ENCODE measurements around the gene ADGRE2. TPM values are rescaled to one million over a fixed set of nuclear protein-coding genes. Genes with fewer than 3 reads are reported as not detected.
"Not testable (repeated sequence)": the region's sequence is repeated elsewhere in the genome, so short reads cannot be mapped to it uniquely, and the experiment has no call there.

Gene ADGRE2
- total and polyA plus RNA-seq, 12 donors: 0.11 to 47.9 (median 5.9) TPM

- Histone ChIP-seq H3K36me3 (replicated peaks in 1 of 2) (no peaks in the 10 kb centered on the region), H3K9me3 (replicated peaks in 1 of 3) (no peaks in the 10 kb centered on the region), H3K4me1 (replicated peaks in 1 of 2) (no peaks in the 10 kb centered on the region), H3K27me3 (no peaks in the 10 kb centered on the region), H3K4me3 (no peak overlapping the region), H3K27ac (no peak overlapping the region)
- DNase-seq: peak in 1 of 7 donors; percentile 9
- TF ChIP-seq POLR2A (IDR thresholded peaks at IDR 0.05): no peak
- TF ChIP-seq CTCF (IDR thresholded peaks at IDR 0.05): no peak
- intact Hi-C loops (cut with DNase I): loop anchor here (10.0 kb wide), 1 partner anchor 374 kb away; no protein-coding TSS in a partner anchor
- 80 to 90% (median 87%) methylated on average over 4 to 5 of the region's 5 CpGs for WGBS, 4 donors
These were observed 9.2 kb downstream of the ADGRE2 start for GRCh38 chr19:14769201-14769600.

GRCh38 chr19:14768001-14768400 is 10.4 kb downstream of the ADGRE2 start:
- H3K4me3 ChIP-seq: no peak overlapping the region
- H3K9me3 ChIP-seq (replicated peaks in 1 of 3): no peaks in the 10 kb centered on the region
- intact Hi-C loops (cut with DNase I): loop anchor here (10.0 kb wide), 1 partner anchor 373 kb away; no protein-coding TSS in a partner anchor
- 71 to 87% (median 83%) methylated on average over 1 to 2 of the region's 2 CpGs; no CpG with 5 or more reads in 1 of the 4 donors for WGBS, 4 donors
- no peaks in the 10 kb centered on the region for H3K4me1 ChIP-seq (replicated peaks in 1 of 2)
- TF ChIP-seq POLR2A (IDR thresholded peaks at IDR 0.05) (no peak), CTCF (IDR thresholded peaks at IDR 0.05) (no peak)
- H3K27ac ChIP-seq: no peak overlapping the region
- H3K27me3 ChIP-seq: no peaks in the 10 kb centered on the region
- H3K36me3 ChIP-seq (replicated peaks in 1 of 2): no peaks in the 10 kb centered on the region
- peak in 1 of 7 donors; percentile 15 for DNase-seq

GRCh38 chr19:14767466-14767971 is 10.8 kb downstream of the ADGRE2 start:
- no peaks in the 10 kb centered on the region for H3K4me1 ChIP-seq (replicated peaks in 1 of 2)
- 58 to 88% (median 77%) methylated on average over 2 of the region's 2 CpGs for WGBS, 4 donors
- no peaks in the 10 kb centered on the region for H3K36me3 ChIP-seq (replicated peaks in 1 of 2)
- TF ChIP-seq CTCF (IDR thresholded peaks at IDR 0.05): no peak
- no peak for TF ChIP-seq POLR2A (IDR thresholded peaks at IDR 0.05)
- DNase-seq: peak in 1 of 7 donors; percentile 18
- no peaks in the 10 kb centered on the region for H3K9me3 ChIP-seq (replicated peaks in 1 of 3)
- H3K27me3 ChIP-seq: no peaks in the 10 kb centered on the region
- intact Hi-C loops (cut with DNase I): loop anchor here (10.0 kb wide), 1 partner anchor 373 kb away; no protein-coding TSS in a partner anchor
- H3K27ac ChIP-seq: no peak overlapping the region
- no peak overlapping the region for H3K4me3 ChIP-seq

- not testable (repeated sequence) for H3K36me3 ChIP-seq (replicated peaks in 1 of 2); H3K27ac ChIP-seq; H3K27me3 ChIP-seq; H3K4me1 ChIP-seq (replicated peaks in 1 of 2); H3K4me3 ChIP-seq; H3K9me3 ChIP-seq (replicated peaks in 1 of 3)
- peak in 1 of 7 donors; percentile 10 for DNase-seq
- WGBS, 4 donors: 72 to 95% (median 76%) methylated on average over 7 to 15 of the region's 15 CpGs
- intact Hi-C loops (cut with DNase I): loop anchor here (10.0 kb wide), 1 partner anchor 371 kb away; no protein-coding TSS in a partner anchor
These were observed 12.5 kb downstream of the ADGRE2 start for GRCh38 chr19:14765841-14766240.

GRCh38 chr19:14765403-14765802 is 13.0 kb downstream of the ADGRE2 start:
- not testable (repeated sequence) for H3K27ac ChIP-seq; H3K4me3 ChIP-seq; H3K27me3 ChIP-seq; DNase-seq; H3K36me3 ChIP-seq (replicated peaks in 1 of 2); H3K9me3 ChIP-seq (replicated peaks in 1 of 3); H3K4me1 ChIP-seq (replicated peaks in 1 of 2)
- intact Hi-C loops (cut with DNase I): loop anchor here (10.0 kb wide), 1 partner anchor 371 kb away; no protein-coding TSS in a partner anchor
- WGBS, 4 donors: 89 to 92% (median 91%) methylated on average over 3 to 9 of the region's 18 CpGs
